ENCODE results near the gene LRP8. TPM values are rescaled to one million over a fixed set of nuclear protein-coding genes. Genes with fewer than 3 reads are reported as not detected.

Gene LRP8
- total RNA-seq: 10 to 100 TPM; 65.1 to 82.5 TPM

- Mint-ChIP-seq H3K4me1 (peaks cover 37% of the 10 kb centered on the region), H3K36me3 (peaks cover 18% of the 10 kb centered on the region)
- CTCF ChIA-PET: interaction anchor here (2.1 kb wide), 1 partner anchor 65 kb away, joined by 6 read pairs; no protein-coding TSS in a partner anchor
Observed at GRCh38 chr1:53328009-53328461, at the start of gene LRP8. Gene LRP8, minus strand, starts transcription at chr1:53328070. Its CDS starts 158 bp downstream, at chr1:53327912.

DNA sequence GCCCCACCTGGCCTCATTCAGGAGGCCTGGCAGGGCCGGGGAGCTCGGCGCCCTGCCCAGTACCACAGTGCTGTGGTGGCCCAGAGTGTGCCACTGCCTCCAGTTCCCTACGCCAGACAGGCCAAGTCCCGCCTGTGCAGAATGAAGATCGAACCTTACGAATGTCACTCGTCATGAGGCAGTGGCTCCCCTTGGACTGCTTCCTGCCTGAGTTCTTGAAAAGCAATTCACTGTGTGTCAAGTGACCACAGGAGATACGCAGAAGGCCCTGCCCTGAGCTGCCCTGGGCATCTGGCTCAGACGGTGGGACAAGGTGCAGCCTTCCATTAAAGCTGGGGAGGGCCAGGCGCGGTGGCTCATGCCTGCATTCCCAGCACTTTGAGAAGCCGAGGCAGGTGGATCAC is 49.6 kb upstream of the LRP8 start:
- CTCF ChIA-PET: interaction anchor here (0.5 to 1.4 kb wide), 3 partner anchors 14 to 100 kb away, joined by 3 to 5 read pairs (median 4); no protein-coding TSS in a partner anchor
- no peak for DNase-seq

More at GRCh38 chr1:53328009-53328461, at the start of gene LRP8:
- Mint-ChIP-seq H3K4me3 (peak within 1 kb of the TSS; percentile 95), H3K27ac (peak within 1 kb of the TSS; percentile 98), H3K9me3 (ENCODE audit: low read depth) (no peaks in the 10 kb centered on the region), H3K27me3 (no peaks in the 10 kb centered on the region)
- peak; percentile 47 for ATAC-seq
- DNase-seq: peak; percentile 86

DNA sequence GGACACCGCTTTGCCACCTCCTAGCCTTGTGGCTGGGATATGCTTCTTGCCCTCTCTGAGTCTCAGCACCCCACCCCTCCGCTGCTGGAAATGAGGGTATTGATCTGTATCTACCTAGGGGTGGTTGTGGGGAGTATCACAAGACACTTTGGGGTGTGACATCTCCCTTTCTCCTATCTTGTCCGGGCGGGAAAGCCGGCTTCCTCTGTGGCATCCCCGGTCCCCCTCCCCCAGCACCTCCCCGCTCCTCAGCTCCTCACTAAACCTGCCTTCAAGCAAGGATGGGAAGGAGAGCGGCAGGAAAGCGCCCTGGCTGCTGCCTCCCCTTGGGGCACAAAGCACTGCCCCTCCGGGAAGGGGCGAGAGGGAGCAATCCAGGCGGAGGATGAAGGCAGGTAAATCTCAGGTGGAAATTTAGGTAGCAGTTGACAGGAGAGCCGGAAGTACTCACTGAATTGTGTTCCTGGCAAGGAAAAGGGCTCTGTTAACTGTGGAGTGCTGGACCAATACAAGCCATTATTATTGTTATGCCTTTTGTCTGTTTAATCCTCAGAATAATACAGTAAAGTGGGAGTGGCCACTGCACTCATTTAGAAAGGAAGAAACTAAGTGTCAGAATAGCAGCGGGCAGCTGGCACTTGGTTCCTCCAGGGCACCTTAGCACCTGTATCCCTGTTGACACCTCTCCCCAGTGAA is 49.0 kb upstream of the LRP8 start:
- peaks cover 15% of the 10 kb centered on the region for H3K27me3 Mint-ChIP-seq
- CTCF ChIA-PET: interaction anchor here (0.5 to 1.4 kb wide), 3 partner anchors 14 to 99 kb away, joined by 3 to 5 read pairs (median 4); no protein-coding TSS in a partner anchor
- no peak overlapping the region for H3K27ac Mint-ChIP-seq
- ATAC-seq (no peak), DNase-seq (peak; percentile 21)
- H3K9me3 Mint-ChIP-seq (ENCODE audit: low read depth): no peaks in the 10 kb centered on the region
- no peak overlapping the region for H3K4me3 Mint-ChIP-seq
- no peaks in the 10 kb centered on the region for H3K36me3 Mint-ChIP-seq
- no peaks in the 10 kb centered on the region for H3K4me1 Mint-ChIP-seq

More for the DNA sequence above, 49.6 kb upstream of the LRP8 start:
- Mint-ChIP-seq H3K27ac (no peak overlapping the region), H3K9me3 (ENCODE audit: low read depth) (no peaks in the 10 kb centered on the region), H3K4me3 (no peak overlapping the region), H3K27me3 (peaks cover 16% of the 10 kb centered on the region), H3K4me1 (no peaks in the 10 kb centered on the region), H3K36me3 (no peaks in the 10 kb centered on the region)
- no peak for ATAC-seq

GRCh38 chr1:53376041-53376461 is 48.2 kb upstream of the LRP8 start:
- peak; percentile 27 for DNase-seq
- Mint-ChIP-seq H3K27ac (no peak overlapping the region), H3K4me3 (no peak overlapping the region), H3K36me3 (no peaks in the 10 kb centered on the region), H3K9me3 (ENCODE audit: low read depth) (no peaks in the 10 kb centered on the region), H3K4me1 (no peaks in the 10 kb centered on the region), H3K27me3 (peaks cover 6% of the 10 kb centered on the region)
- CTCF ChIA-PET: no interaction called here
- ATAC-seq: no peak

GRCh38 chr1:53375440-53375839 is 47.6 kb upstream of the LRP8 start:
- H3K36me3 Mint-ChIP-seq: no peaks in the 10 kb centered on the region
- no peaks in the 10 kb centered on the region for H3K4me1 Mint-ChIP-seq
- no peak overlapping the region for H3K27ac Mint-ChIP-seq
- ATAC-seq (no peak), DNase-seq (no peak)
- CTCF ChIA-PET: interaction anchor here (0.6 kb wide), 1 partner anchor 19 kb away, joined by 3 read pairs; no protein-coding TSS in a partner anchor
- H3K4me3 Mint-ChIP-seq: no peak overlapping the region
- H3K9me3 Mint-ChIP-seq (ENCODE audit: low read depth): no peaks in the 10 kb centered on the region
- peaks cover 4% of the 10 kb centered on the region for H3K27me3 Mint-ChIP-seq

DNA sequence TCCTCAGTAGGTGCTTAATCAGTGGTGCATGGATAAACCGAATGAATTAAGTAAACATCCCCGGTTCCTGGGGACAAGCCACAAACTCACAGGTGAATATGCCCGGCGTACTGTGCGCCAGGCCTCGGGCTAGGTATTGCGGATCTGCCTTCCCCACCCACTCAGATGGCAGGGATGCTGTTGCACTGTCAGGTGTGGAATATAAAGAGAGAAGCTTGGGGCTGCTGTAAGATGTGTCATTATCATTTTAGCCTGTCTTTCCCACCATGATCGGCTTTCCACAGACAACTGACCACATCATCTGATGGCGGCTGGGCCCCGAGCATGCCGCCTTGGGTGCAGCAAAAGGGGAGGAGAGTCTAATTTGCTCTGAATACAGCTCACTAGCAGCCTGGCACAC is 45.4 kb upstream of the LRP8 start:
- DNase-seq (peak; percentile 36), ATAC-seq (no peak)
- Mint-ChIP-seq H3K27me3 (no peaks in the 10 kb centered on the region), H3K36me3 (no peaks in the 10 kb centered on the region), H3K4me3 (no peak overlapping the region), H3K9me3 (ENCODE audit: low read depth) (no peaks in the 10 kb centered on the region), H3K4me1 (peaks cover 5% of the 10 kb centered on the region), H3K27ac (no peak overlapping the region)
- CTCF ChIA-PET: interaction anchor here (1.0 kb wide), 1 partner anchor 9 kb away, joined by 3 read pairs; no protein-coding TSS in a partner anchor

- Mint-ChIP-seq H3K27me3 (no peaks in the 10 kb centered on the region), H3K4me1 (peaks cover 12% of the 10 kb centered on the region), H3K9me3 (ENCODE audit: low read depth) (no peaks in the 10 kb centered on the region), H3K4me3 (no peak overlapping the region), H3K36me3 (no peaks in the 10 kb centered on the region), H3K27ac (no peak overlapping the region)
- DNase-seq: no peak
- CTCF ChIA-PET: interaction anchor here (1.0 to 1.3 kb wide), 2 partner anchors 9 to 21 kb away, joined by 3 to 7 read pairs; no protein-coding TSS in a partner anchor
- no peak for ATAC-seq
Observed at GRCh38 chr1:53372501-53372951, 44.7 kb upstream of the LRP8 start.

- CTCF ChIA-PET: interaction anchor here (1.3 kb wide), 1 partner anchor 21 kb away, joined by 7 read pairs; no protein-coding TSS in a partner anchor
- no peaks in the 10 kb centered on the region for H3K9me3 Mint-ChIP-seq (ENCODE audit: low read depth)
- no peak for ATAC-seq
- no peak overlapping the region for H3K27ac Mint-ChIP-seq
- no peak overlapping the region for H3K4me3 Mint-ChIP-seq
- DNase-seq: peak; percentile 27
- H3K27me3 Mint-ChIP-seq: no peaks in the 10 kb centered on the region
- peaks cover 14% of the 10 kb centered on the region for H3K4me1 Mint-ChIP-seq
- H3K36me3 Mint-ChIP-seq: no peaks in the 10 kb centered on the region
Observed at GRCh38 chr1:53371851-53372250, 44.0 kb upstream of the LRP8 start.

- CTCF ChIA-PET: interaction anchor here (1.3 to 3.6 kb wide), 2 partner anchors 22 kb away, joined by 7 to 11 read pairs; no protein-coding TSS in a partner anchor
- Mint-ChIP-seq H3K4me1 (peaks cover 14% of the 10 kb centered on the region), H3K9me3 (ENCODE audit: low read depth) (no peaks in the 10 kb centered on the region), H3K27ac (no peak overlapping the region), H3K27me3 (no peaks in the 10 kb centered on the region), H3K4me3 (no peak overlapping the region), H3K36me3 (no peaks in the 10 kb centered on the region)
- ATAC-seq (no peak), DNase-seq (no peak)
Observed at GRCh38 chr1:53371121-53371666, 43.3 kb upstream of the LRP8 start.

GRCh38 chr1:53370369-53370961 is 42.6 kb upstream of the LRP8 start:
- peak; percentile 25 for DNase-seq
- H3K27ac Mint-ChIP-seq: no peak overlapping the region
- CTCF ChIA-PET: interaction anchor here (3.6 kb wide), 1 partner anchor 23 kb away, joined by 11 read pairs; no protein-coding TSS in a partner anchor

DNA sequence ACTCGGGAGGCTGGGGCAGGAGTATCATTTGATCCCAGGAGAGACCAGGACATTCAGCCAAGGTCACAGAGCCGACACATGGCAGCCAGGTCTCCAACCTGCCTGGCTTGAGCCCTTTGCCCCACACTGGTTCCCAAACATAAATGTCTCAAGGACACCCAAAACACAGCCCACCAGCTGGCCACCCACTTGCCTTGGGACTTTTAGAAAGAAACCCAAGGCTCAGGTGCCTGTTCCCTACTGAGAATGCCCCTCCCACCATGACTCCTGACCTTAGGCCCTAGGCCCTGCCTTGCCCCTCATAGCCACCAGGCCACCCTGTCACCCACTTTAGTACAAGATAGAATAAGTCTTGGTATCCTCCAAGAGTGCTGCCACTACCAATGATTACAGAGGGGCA is 41.9 kb upstream of the LRP8 start:
- Mint-ChIP-seq H3K9me3 (ENCODE audit: low read depth) (no peaks in the 10 kb centered on the region), H3K27ac (no peak overlapping the region), H3K4me3 (no peak overlapping the region), H3K4me1 (peaks cover 14% of the 10 kb centered on the region), H3K27me3 (no peaks in the 10 kb centered on the region), H3K36me3 (no peaks in the 10 kb centered on the region)
- CTCF ChIA-PET: interaction anchor here (3.6 kb wide), 1 partner anchor 24 kb away, joined by 11 read pairs; no protein-coding TSS in a partner anchor
- peak; percentile 27 for DNase-seq
- no peak for ATAC-seq

More at GRCh38 chr1:53370369-53370961, 42.6 kb upstream of the LRP8 start:
- Mint-ChIP-seq H3K9me3 (ENCODE audit: low read depth) (no peaks in the 10 kb centered on the region), H3K27me3 (no peaks in the 10 kb centered on the region), H3K4me1 (peaks cover 14% of the 10 kb centered on the region), H3K4me3 (no peak overlapping the region), H3K36me3 (no peaks in the 10 kb centered on the region)
- no peak for ATAC-seq

- Mint-ChIP-seq H3K4me3 (no peak overlapping the region), H3K27ac (no peak overlapping the region), H3K4me1 (peaks cover 14% of the 10 kb centered on the region), H3K36me3 (no peaks in the 10 kb centered on the region), H3K27me3 (no peaks in the 10 kb centered on the region), H3K9me3 (ENCODE audit: low read depth) (no peaks in the 10 kb centered on the region)
- DNase-seq: peak; percentile 26
- CTCF ChIA-PET: interaction anchor here (1.3 to 3.6 kb wide), 2 partner anchors 24 to 43 kb away, joined by 4 to 11 read pairs; no protein-coding TSS in a partner anchor
- ATAC-seq: no peak
Observed at GRCh38 chr1:53369034-53369750, 41.3 kb upstream of the LRP8 start.
